ACC112 (cell line): ENCODE data around the gene MED6.
A peak's percentile ranks its signal among the peaks of the same experiment; 100 is the strongest.

Experiments
- H2AFZ ChIP-seq: fragments of 200-600 bp; sonication (generic); one replicate; pipeline ENCODE4 v1.6.0; 2017; ENCODE audit warnings: antibody characterized with exemption, low read length; ENCODE audit not compliant: unreplicated experiment
- H3K27ac ChIP-seq: fragments of 200-600 bp; sonication (generic); 2 replicates; pipeline ENCODE4 v1.5.1; 2014; ENCODE audit warnings: low read depth, mild to moderate bottlenecking, antibody characterized with exemption, low read length, moderate library complexity
- H3K27me3 ChIP-seq: fragments of 200-600 bp; sonication (generic); 2 replicates; pipeline ENCODE4 v1.6.1; 2014; ENCODE audit warnings: mild to moderate bottlenecking, antibody characterized with exemption, low read length, moderate library complexity, mixed read lengths; ENCODE audit not compliant: insufficient read depth
- H3K36me3 ChIP-seq: fragments of 200-600 bp; sonication (generic); 2 replicates; pipeline ENCODE4 v1.6.1; 2016; ENCODE audit warnings: mild to moderate bottlenecking, antibody characterized with exemption, low read length, moderate library complexity, mixed read lengths; ENCODE audit not compliant: insufficient read depth
- H3K4me1 ChIP-seq: fragments of 200-600 bp; sonication (generic); one replicate; pipeline ENCODE4 v1.6.1; 2016; ENCODE audit warnings: low read length, mixed read lengths; ENCODE audit not compliant: insufficient read depth, unreplicated experiment, control insufficient read depth
- H3K4me3 ChIP-seq: fragments of 200-600 bp; sonication (generic); 2 replicates; pipeline ENCODE4 v1.5.1; 2014; ENCODE audit warnings: mild to moderate bottlenecking, low read depth, low read length
- H3K79me2 ChIP-seq: fragments of 200-600 bp; sonication (generic); one replicate; pipeline ENCODE4 v1.6.0; 2016; ENCODE audit warnings: low read length; ENCODE audit not compliant: control insufficient read depth, unreplicated experiment, insufficient read depth

The MED6 gene

GRCh38 chr14:70600382-70601157, at the start of gene MED6:
TSS of gene MED6 (minus strand) at chr14:70600655. CDS start at chr14:70600637, 18 bp downstream.
- Histone ChIP-seq H3K4me1 (peaks cover 19% of the 10 kb centered on the region), H2AFZ (peak within 1 kb of the TSS; percentile 98), H3K27me3 (peaks cover 13% of the 10 kb centered on the region; the same call in 1 of the 2 replicates), H3K27ac (peak within 1 kb of the TSS; percentile 58), H3K4me3 (peak within 1 kb of the TSS; percentile 94), H3K79me2 (peaks cover 45% of the 10 kb centered on the region), H3K36me3 (no peaks in the 10 kb centered on the region)

GRCh38 chr14:70649803-70650202, 49.3 kb upstream of the MED6 start:
- Histone ChIP-seq H3K27me3 (peaks cover 75% of the 10 kb centered on the region), H2AFZ (no peak overlapping the region), H3K4me3 (no peak overlapping the region), H3K27ac (no peak overlapping the region), H3K79me2 (no peaks in the 10 kb centered on the region), H3K4me1 (no peaks in the 10 kb centered on the region), H3K36me3 (no peaks in the 10 kb centered on the region)

GRCh38 chr14:70648346-70648745, 47.9 kb upstream of the MED6 start:
- peaks cover 76% of the 10 kb centered on the region for H3K27me3 ChIP-seq
- no peaks in the 10 kb centered on the region for H3K36me3 ChIP-seq
- H3K4me3 ChIP-seq, result no peak overlapping the region
- no peak overlapping the region for H3K27ac ChIP-seq
- H3K4me1 ChIP-seq, result no peaks in the 10 kb centered on the region
- no peak overlapping the region for H2AFZ ChIP-seq
- H3K79me2 ChIP-seq, result no peaks in the 10 kb centered on the region

GRCh38 chr14:70646705-70647104, 46.2 kb upstream of the MED6 start:
- Histone ChIP-seq H3K4me3 (no peak overlapping the region), H3K79me2 (no peaks in the 10 kb centered on the region), H3K27me3 (peaks cover 75% of the 10 kb centered on the region), H3K4me1 (no peaks in the 10 kb centered on the region), H3K27ac (no peak overlapping the region), H3K36me3 (no peaks in the 10 kb centered on the region), H2AFZ (no peak overlapping the region)

- no peak overlapping the region for H3K4me3 ChIP-seq
- H2AFZ ChIP-seq, result no peak overlapping the region
- H3K79me2 ChIP-seq, result no peaks in the 10 kb centered on the region
- no peaks in the 10 kb centered on the region for H3K36me3 ChIP-seq
- H3K4me1 ChIP-seq, result no peaks in the 10 kb centered on the region
- peaks cover 83% of the 10 kb centered on the region for H3K27me3 ChIP-seq
- H3K27ac ChIP-seq, result no peak overlapping the region
These were observed 45.4 kb upstream of the MED6 start for GRCh38 chr14:70645892-70646291.

GRCh38 chr14:70643967-70644366, 43.5 kb upstream of the MED6 start:
- H2AFZ ChIP-seq, result no peak overlapping the region
- no peak overlapping the region for H3K27ac ChIP-seq
- no peaks in the 10 kb centered on the region for H3K4me1 ChIP-seq
- H3K27me3 ChIP-seq, result peaks cover 88% of the 10 kb centered on the region
- H3K79me2 ChIP-seq, result no peaks in the 10 kb centered on the region
- no peaks in the 10 kb centered on the region for H3K36me3 ChIP-seq
- no peak overlapping the region for H3K4me3 ChIP-seq

GRCh38 chr14:70642303-70643235, 42.1 kb upstream of the MED6 start:
- H3K4me3 ChIP-seq, result peak overlapping the region; percentile 77
- no peak overlapping the region for H3K27ac ChIP-seq
- H3K4me1 ChIP-seq, result no peaks in the 10 kb centered on the region
- H3K79me2 ChIP-seq, result no peaks in the 10 kb centered on the region
- H3K36me3 ChIP-seq, result no peaks in the 10 kb centered on the region
- peaks cover 85% of the 10 kb centered on the region for H3K27me3 ChIP-seq
- peak overlapping the region; percentile 48 for H2AFZ ChIP-seq

- Histone ChIP-seq H3K27ac (no peak within 1 kb of the TSS), H2AFZ (peak within 1 kb of the TSS; percentile 48), H3K36me3 (no peaks in the 10 kb centered on the region), H3K27me3 (peaks cover 88% of the 10 kb centered on the region), H3K4me3 (peak within 1 kb of the TSS; percentile 77), H3K79me2 (no peaks in the 10 kb centered on the region), H3K4me1 (no peaks in the 10 kb centered on the region)
These were observed 41.3 kb upstream of the MED6 start, which contains the start of gene TTC9 for GRCh38 chr14:70641548-70642302. TSS of gene TTC9 (plus strand) at chr14:70641916. CDS start at chr14:70642130, 214 bp downstream.

GRCh38 chr14:70640938-70641547, 40.6 kb upstream of the MED6 start:
- no peaks in the 10 kb centered on the region for H3K36me3 ChIP-seq
- H3K4me1 ChIP-seq, result no peaks in the 10 kb centered on the region
- no peak overlapping the region for H3K27ac ChIP-seq
- H2AFZ ChIP-seq, result no peak overlapping the region
- peak overlapping the region; percentile 77 for H3K4me3 ChIP-seq
- peaks cover 85% of the 10 kb centered on the region for H3K27me3 ChIP-seq
- no peaks in the 10 kb centered on the region for H3K79me2 ChIP-seq

GRCh38 chr14:70638416-70638815, 38.0 kb upstream of the MED6 start:
- Histone ChIP-seq H3K4me3 (no peak overlapping the region), H3K79me2 (no peaks in the 10 kb centered on the region), H2AFZ (no peak overlapping the region), H3K36me3 (no peaks in the 10 kb centered on the region), H3K4me1 (no peaks in the 10 kb centered on the region), H3K27me3 (peaks cover 86% of the 10 kb centered on the region), H3K27ac (no peak overlapping the region)
